CD4-positive, alpha-beta T cell treated with Interleukin-12 subunit alpha and Interleukin-12 subunit beta, for 1 hour (primary cell): ENCODE results near the gene FBXL13.

Source experiments
- DNase-seq: peaks from one replicate; pipeline ENCODE4 v3.0.0-alpha.2; 2020

Gene FBXL13

DNA sequence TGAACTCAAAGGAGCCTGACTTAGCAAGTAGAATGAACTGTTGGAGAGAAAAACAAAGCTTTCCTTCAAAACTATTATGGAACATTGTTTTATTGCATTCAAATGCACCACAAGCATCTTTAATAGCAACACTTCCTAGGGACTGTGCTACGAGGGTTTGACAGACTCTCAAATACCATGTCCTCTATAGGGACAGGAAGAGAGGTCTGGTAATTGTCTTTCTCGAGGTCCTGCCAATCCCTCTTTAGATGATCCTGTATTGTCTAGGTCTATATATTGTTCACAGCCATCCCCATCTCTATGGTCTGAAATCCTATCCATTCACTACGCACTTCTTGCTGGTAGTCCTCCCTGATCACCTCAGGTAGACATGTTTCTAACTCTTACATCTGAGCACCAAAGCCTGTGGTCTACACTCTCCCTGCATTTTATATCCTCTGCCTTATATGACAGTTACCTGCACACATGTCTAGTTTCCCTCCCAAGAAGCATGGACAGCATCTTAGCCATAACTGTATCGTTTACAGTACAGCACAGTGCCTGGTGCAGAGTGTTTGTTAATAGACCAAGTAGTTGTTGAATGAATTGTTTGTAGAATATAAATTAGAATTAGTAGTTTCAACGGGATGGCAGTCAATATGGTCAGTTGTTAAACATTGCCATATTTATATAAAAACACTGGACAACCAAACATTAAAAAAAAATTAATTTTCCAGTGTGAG, 183.5 kb downstream of the FBXL13 start:
- DNase-seq, result no peak

DNA sequence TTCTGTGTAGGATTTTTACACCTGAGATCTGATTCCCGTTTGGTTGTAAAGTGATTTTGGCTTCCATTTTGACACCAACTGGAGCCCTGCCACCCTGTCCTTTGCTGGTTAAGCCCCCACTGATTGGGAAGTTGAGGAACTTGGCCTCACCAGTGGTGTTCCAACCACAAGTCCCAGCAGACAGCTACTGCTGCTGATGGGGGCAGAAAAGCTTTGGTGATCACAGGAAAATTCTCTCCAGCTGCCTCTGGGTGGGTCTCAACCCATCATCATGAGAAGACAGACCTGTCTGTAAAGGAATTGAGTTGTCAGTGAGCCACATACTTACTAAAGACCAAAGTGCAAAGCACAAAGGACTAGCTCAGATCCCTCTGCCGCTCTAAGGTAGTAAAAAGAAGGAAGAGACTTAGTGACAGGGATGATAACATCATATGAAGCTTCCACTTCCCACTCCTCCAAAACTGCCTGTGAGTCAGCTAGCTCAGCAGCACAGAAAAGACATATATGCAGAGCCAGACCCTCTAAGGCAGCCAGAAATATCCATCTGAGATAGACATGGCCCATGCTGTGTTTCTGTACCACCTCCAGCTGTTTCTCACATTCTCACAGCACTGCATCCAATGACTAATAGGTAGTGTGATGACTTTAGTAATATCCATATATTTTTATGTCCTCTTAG, 184.2 kb downstream of the FBXL13 start:
- no peak for DNase-seq

DNA sequence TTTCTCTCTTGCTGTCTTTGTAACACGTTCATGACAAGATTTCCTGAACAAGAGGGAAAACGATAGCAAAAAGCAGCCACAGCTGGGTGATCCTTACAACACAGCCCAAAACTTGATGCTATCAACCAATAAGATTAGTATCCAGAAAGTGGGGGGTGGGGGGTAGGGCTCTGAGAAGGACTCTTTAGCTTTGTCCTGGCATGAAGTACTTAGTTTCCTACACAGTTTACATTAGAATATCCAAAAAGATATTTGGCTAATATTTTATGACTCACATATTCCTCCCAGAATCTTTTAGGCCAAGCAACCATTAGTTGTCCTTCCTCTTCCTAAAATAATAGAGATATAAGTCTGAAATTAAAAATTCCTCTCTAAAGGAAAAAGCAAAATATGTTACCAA, 184.7 kb downstream of the FBXL13 start:
- DNase-seq, result no peak

DNA sequence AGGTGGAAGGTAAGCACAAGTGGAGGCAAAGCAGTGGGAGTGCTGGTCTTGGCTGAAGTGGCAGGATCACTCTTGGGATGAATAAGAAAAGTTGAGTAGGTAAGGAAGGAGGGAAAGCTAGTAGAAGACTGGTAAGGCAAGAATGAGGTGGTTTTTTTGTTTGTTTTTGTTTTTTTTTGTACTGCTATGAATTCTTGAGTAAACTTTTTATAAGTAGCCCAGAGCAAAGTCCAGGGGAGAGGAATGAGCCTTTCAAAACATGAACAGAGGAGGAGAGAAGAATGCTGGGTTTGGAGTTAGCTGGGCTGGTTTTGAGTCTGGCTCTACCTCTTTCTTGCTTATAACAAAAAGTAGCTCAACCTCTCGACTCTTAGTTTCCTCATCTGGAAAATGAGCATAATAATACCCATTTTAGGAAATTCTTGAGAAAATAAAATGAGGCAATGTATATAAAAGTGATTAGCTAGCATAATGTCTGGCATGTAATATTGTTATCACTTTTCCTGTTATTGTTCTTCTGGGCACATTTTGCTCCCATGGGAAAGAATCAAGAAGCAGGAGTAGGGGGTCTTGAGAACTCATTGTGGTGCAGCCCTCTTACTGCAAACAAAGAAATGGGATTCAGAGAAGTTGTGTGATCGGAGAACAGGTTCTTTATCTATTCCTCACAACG, 185.9 kb downstream of the FBXL13 start:
- DNase-seq, result no peak

DNA sequence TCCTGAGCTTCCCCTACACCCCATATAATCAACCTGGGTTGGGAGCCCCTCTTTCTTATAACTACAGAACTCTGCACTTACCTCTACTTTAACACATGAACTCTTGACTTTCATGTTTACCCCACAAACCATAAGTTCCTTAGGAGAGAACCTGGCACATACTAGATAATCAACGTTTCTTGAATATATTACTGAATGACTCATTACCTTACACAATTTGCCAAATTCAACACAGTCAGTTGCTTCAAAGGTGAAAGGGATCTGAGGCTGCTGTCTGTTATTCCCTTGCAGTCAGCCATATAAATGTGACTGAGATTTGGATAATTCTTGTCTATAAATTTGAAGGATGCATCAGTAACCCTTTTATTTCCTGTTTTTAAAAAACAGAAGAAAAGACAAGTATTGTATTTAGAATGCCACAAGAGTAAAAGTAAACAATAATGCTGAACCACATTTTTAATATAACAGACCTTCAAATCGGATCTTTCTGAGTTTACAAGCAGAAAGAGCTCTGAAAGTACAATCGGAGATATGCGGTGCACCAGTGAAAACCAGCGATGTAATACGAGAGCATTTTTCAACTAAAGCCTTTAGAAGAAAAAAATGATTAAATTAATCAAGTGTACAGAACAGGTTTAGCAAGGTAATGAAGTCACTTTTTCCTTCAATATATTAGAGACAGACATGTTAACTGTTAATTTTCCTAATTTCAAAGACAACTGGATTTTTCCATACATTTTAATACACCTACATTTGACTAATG, 191.3 kb downstream of the FBXL13 start:
- no peak for DNase-seq

DNA sequence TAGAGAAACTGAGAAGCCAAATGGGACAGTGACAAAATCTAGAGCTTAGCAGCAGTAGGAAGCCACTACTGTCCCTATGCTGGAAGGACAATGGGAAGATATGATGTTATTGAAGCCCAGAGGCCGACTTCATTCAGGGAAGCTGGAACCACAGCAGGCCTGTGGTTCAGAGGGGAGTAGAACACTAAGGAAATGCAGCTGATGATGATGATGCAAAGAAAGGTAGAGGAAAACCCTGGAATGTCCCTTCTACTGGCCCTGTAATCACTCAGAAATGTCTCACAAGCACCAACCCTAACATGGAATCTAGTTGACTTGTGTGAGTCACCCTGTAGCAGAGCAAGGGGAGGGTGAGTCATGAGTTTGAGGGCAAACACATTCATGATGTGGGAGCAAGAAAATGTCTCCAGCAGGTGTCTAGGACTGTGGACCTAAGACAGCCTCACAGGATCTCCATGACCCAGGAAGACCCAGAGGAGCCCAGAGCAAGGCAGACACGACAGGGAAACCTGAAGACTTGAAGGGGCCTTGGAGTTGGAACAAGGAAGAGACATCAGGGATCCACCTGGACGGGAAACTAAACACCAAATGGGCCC, 198.8 kb downstream of the FBXL13 start:
- DNase-seq, result no peak

DNA sequence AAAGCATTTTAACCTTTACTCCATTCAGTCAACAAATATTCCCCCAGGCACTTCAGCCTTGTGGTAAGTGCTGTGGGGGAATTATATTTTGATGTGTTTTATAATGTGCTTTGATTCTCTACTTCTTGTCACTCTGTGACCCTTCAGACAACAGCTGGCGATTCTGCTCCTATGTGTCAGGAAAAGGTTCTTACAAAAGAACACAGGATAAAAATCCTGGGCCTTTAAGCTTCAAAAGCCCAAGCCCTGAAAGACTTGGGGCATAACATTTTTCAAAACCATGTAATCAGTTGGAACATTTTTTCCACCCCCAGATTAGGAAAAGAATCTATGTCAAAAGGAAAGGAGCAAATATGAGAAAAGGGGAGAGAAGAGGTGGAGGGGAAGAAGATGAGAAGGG, 199.6 kb downstream of the FBXL13 start:
- DNase-seq, result no peak

DNA sequence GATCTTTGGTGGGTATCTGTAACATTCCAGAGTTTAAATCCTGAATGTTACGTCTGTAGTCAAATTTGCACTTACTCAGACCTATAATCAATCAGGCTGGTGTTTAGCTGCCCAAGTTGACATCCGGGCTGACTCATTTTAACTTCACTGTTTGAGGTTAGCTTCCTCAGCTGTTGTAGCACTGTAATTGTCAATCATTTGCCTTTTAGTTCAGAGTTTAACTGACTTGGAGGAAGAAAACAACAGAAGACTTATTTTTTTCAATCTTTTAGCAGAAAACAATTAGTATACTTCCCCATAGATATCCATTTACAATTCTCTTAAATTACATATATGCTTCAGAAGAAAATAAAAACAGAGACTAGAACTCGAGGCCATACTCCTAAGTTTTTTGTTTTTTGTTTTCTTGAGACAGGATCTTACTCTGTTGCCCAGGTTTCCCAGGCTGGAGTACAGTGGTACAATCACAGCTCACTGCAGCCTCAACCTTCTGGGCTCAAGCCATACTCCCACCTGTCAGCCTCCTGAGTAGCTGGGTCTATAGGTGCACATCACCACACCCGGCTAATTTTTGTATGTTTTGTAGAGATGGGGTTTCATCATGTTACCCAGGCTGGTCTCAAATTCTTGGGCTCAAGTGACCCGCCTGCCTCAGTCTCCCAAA, 200.3 kb downstream of the FBXL13 start:
- DNase-seq, result peak; percentile 4

DNA sequence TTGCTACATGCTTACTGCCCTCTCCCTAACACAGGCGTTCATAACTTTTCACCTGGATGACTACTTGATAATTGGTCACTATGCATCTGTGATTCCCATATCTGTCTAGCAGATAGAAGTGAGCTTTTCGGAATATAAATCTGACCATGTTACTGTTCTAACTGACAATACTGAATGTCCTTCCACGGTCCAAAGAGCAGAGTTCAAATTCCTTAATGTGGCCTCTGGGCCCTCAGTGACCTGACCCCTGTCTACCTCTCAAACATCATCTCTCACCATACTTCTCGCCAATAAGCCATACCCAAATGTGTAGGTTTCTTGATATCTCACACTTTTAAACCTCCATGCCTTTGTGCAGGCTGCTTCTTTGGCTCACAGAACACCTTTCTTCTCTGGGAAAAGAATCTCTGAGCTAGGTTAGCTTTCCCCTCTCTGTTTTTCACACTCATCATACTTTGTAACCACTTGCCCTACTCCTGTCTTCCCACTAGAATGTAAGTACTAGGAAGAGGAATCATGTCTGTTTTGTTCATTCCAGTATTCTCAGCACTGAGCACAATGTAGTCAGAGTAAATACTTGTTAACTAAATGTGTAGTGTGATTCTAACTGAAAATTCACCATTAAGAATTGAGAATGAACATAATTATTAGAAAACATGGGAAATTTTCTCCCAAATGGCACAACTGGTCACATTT, 201.0 kb downstream of the FBXL13 start:
- no peak for DNase-seq

DNA sequence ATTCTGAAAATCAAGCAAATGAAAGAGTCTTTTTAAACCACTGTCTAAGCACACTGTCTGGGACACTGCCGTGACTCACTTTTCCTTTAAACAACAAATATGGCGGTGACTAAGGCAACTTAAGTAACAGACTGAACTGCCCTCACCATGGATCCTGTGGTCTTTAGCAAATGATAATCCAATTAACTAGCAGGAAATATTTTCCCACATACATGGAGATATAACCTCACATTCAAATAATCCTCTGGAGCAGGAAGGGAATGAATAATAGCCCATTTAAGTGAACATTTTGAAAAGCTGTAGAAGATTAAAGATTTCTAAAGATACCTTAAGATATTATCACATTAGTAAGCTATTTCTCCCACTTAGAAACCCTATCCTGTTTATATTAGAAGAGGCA, 202.1 kb downstream of the FBXL13 start:
- DNase-seq, result no peak

DNA sequence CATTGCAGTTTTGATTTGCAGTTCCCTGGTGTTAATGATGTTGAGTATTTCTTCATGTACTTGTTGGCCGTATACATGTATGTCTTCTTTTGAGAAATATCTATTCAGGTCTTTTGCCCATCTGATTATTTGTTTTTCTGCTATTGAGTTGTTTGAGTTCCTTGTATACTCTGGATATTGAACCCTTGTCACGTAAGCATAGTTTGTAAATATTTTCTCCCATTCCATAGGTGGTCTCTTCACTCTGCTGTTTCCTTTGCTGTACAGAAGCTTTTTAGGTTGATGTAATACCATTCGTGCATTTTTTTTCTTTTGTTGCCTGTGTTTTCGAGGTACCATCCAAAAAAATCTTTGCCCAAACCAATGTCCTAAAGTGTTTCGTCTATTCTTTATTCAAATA, 205.4 kb downstream of the FBXL13 start:
- no peak for DNase-seq

DNA sequence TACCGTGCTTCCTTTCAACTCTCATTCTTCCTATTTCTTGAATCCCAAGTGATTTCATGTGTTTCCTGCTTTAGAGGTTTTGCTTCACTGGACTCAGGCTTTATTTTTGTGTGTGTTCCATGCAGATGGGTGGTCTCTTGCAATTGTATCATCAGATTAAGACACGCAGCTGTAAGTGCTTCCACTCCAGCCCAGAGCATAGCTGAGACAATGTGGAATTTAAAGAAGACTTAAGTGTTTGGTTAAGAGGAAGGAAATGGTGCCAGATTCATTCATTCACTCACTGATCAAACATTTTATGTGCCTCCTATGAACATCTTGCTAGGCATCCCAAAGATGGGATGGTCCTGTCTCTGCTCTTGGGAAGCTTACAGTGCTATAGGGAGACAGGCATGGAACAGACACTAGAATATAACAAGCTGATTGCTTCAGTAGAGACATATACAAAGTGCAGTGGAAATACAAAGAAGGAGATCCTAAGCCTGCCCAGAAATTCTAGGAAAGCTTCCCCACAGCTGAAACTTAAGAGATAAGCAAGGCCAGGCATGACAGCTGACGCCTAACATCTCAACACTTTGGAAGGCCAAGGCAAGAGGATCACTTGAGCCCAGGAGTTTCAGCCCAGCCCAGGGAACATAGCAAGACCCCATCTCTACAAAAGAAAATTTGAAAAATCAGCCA, 207.9 kb downstream of the FBXL13 start:
- no peak for DNase-seq

DNA sequence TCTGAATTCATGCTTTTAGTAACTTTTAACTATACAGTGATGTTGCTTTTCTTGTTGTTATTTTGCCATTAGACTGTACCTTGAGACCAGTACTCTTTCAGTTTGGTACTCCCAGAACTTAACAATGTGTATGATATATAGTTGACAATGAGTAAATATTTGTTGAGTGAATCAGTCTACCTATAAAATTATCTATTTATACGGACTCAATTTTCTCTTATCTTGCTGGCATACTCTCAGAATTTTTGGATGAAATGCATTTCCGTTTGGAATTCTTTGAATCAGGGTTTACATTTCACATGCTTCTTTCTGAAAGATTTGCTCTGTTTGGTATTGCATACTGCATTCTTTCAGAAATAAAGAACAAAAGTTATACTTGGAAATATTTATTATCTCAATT, 209.6 kb downstream of the FBXL13 start:
- no peak for DNase-seq

DNA sequence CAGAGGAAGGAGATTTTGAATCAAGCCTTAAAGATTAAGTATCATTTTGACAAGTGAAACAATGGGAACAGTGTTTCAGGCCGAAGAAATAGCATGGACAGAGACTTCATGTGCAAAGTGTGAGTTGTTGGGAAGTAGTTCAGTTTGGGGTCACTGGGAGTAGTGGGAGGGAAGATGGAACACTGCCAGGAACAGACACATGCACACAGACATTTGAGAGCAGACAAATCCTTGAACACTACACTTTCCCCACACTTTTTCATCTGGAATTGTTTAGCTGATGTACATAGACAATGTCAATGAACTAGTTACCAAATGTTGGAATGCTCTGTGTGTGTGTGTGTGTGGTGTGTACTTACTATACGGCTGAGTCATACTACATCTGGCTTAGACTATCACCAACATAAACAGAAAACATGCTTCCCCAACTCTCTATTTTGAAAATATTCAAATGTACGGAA, 214.2 kb downstream of the FBXL13 start:
- DNase-seq, result no peak

DNA sequence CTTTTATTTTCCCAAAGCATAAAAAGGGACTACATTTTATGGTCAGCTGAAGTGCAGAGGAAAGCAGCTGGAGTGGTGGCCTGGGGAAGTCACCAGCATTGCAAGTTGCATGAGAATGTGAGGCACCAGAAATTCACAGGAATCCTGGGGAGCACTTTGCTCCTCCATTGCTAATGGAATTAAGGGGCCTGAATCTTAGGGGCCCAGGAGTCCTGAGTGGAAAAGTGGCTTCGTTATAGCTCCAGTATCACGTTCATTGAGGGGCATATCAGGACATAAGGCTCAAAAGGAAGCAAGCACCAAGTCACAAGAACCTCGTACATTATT, 214.8 kb downstream of the FBXL13 start:
- no peak for DNase-seq

DNA sequence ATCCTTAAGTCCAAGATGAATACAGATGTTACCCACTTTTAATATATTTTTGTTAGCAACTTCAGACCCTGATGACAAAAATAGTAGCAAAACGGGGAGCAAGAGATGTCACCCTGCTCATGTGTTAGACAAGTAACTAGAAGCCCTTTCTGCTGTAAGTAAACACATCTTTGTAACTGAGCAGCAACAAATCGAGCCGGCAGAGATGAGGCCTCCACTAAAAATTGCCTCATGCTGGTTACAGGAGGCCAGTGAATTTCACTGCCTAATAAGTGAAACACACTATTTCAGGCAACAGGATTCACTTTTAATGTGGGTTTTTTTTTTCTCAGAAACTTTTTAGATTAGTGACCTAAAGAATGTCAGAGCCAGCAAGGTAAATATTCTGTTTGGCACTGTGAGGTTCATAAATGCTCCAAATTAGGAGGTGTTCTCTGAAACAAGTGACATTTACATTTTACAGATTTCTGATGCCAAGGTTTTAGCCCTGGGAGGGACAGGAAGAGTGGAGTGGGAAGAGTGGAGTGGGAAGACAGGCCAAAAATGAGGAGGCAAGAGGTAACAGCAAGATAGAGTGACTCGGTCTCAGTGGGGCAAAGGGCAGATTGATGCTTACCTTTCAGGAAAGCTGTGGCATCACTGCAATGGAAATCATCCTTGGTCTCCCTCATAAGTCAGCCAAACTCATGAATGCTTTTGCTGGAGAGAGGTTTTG, 215.4 kb downstream of the FBXL13 start:
- DNase-seq, result no peak

DNA sequence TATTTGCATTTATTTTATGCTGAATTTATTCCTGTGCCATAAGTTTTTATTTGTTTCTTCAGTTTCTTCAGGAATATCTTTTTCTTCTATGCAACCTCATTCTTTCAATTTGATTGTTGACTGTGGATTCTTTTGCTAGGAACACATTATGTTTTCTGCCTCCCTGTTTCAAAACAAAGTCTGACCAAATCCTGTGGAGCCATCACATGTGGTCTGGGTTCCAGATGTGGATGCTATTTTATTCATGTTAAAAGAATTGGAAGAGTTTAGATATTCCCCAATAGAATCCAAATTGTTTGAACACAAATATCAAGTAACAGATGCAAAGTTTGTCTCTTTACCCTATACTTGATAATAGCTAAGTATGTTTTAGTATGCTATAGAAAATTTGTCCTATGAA, 218.6 kb downstream of the FBXL13 start:
- no peak for DNase-seq

DNA sequence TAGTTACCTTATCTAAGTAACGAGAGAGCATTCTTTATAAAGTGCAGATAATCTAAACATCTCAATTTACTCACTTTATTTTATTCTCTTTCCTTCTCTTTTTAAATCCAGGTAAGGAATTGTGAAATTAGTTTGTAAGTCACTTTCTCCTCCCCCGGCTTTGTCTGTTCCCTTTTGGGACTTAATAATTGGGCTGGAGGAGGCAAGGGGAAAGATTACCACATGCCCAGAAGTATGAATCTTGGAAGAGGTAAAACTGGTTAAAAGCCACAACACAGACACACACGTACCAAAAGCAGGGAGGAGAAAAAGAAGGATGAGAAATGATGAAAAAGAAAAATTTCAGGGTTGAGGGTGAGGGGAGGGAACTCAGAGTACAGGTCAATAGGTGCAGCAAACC, 225.1 kb downstream of the FBXL13 start:
- DNase-seq, result no peak

DNA sequence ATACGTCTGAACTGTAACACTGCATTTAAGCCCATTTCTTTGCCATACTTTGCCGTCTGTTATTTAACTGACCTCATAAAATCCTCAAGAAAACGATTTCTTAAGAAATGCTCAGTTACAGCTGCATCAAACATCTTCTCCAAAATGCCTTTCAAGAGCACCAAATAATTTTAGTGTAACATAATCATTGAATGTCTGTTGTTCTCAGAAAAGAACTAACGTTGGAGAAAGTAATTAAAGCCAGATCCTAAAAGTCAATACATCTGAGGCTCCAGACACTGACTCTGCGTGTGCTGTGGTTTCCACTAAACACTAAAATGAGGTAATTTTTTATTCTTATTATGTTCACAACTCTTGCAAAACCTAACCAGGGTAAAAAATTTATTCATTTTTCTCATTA, 225.5 kb downstream of the FBXL13 start:
- DNase-seq, result no peak

DNA sequence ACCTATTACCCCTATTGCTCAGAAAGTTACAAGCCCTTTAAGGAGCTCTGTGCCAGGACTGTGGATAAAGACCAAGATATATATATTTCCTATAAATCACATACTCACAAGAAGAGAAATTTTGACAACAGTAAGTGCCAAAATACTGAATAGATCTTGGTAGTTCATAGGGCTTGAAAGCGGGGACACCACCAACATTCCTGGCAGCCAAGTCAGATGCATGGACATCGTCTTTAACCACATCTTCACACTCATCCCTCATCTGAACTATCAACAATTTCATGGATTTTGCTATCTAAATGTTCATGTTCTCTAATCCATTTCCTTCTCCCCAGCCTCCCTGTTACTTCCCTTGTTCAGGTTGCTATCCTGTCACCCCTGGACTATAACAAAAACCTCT, 229.2 kb downstream of the FBXL13 start:
- DNase-seq, result no peak

DNA sequence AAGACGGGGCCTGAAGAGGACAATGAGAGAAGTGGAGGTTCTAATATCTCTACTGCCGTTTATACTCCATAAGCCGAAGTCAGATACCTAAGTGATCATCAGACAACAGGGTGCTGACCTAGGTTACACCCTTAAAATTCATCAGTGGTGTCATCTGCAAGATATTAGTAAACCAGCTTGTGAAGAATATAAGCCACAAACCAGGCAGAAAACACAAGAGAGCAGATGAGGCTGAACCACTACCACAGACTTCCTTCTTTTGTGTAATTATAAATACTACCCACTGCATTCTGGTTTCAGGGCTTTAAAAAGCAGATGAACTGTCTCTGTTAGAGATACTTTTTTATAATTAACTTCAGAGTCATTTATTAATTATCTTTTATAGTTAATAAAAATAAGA, 230.7 kb downstream of the FBXL13 start:
- no peak for DNase-seq
